Stimulated activated CD8-positive, alpha-beta memory T cell treated with anti-CD3 and anti-CD28 coated beads, Interleukin-2, amount 100 ng/mL, for 1 hour (primary cell): ENCODE data around the gene ZDHHC3.

Experiments used
- DNase-seq, 2 donors: peaks; one replicate each; pipeline ENCODE4 v3.0.0-alpha.2; 2020; ENCODE audit warnings: low read depth in 2 of 2

The ZDHHC3 gene

GRCh38 chr3:44893097-44893496 is 82.9 kb downstream of the ZDHHC3 start:
- no peak for DNase-seq

- no peak for DNase-seq
These were observed 83.3 kb downstream of the ZDHHC3 start for GRCh38 chr3:44892689-44893088.

GRCh38 chr3:44890852-44891251 is 85.1 kb downstream of the ZDHHC3 start:
- no peak for DNase-seq

- DNase-seq, result no peak
These were observed 85.7 kb downstream of the ZDHHC3 start for GRCh38 chr3:44890258-44890657.

GRCh38 chr3:44887101-44887500 is 88.9 kb downstream of the ZDHHC3 start:
- DNase-seq, result no peak

GRCh38 chr3:44886561-44886960 is 89.4 kb downstream of the ZDHHC3 start:
- DNase-seq, result no peak

- DNase-seq, result no peak
These were observed 90.4 kb downstream of the ZDHHC3 start for GRCh38 chr3:44885618-44886017.

- DNase-seq, result no peak
These were observed 92.0 kb downstream of the ZDHHC3 start for GRCh38 chr3:44883999-44884431.

- no peak for DNase-seq
These were observed 92.6 kb downstream of the ZDHHC3 start for GRCh38 chr3:44883213-44883955.

- DNase-seq, result no peak
These were observed 95.7 kb downstream of the ZDHHC3 start for GRCh38 chr3:44880284-44880683.

GRCh38 chr3:44877333-44877732 is 98.6 kb downstream of the ZDHHC3 start:
- DNase-seq, result no peak

GRCh38 chr3:44875596-44875995 is 100.4 kb downstream of the ZDHHC3 start:
- no peak for DNase-seq
